K562 (cell line): ENCODE results near the gene KRTAP4-12. TPM values are rescaled to one million over a fixed set of nuclear protein-coding genes. Genes with fewer than 3 reads are reported as not detected.
"Not testable (repeated sequence)": the region's sequence is repeated elsewhere in the genome, so short reads cannot be mapped to it uniquely, and the experiment has no call there.

Experiments used
- ATAC-seq: fragments of 200-7000 bp; cut with Tn5 transposase; 3 replicates; pipeline ENCODE4 v1.9.1; 2020; ENCODE audit warnings: moderate library complexity
- BruUV-seq: library from RNA; stranded (reverse); fragments of 400-500 nt; replicated peaks from 2 replicates; lab custom pipeline; 2021; lab: Mats Ljungman, UMichigan
- CTCF ChIA-PET: fragments of 300-600 bp; formaldehyde crosslinking; extraction: SDS; loops from one replicate; lab custom pipeline; 2021; ENCODE audit warnings: low intra/inter-chr PET ratio; lab: Yijun Ruan, JAX
- POLR2A ChIA-PET: fragments of 300-600, 350-650 bp; sonication (Branson Sonifier 250); formaldehyde crosslinking; extraction: SDS; loops from one replicate; lab custom pipeline; 2021; ENCODE audit warnings: antibody characterized with exemption, inconsistent platforms; lab: Yijun Ruan, JAX
- DNase-seq, 4 experiments: peaks; one replicate each; pipeline versions ENCODE4 v3.0.0 to v3.0.0-alpha.2; 2011 to 2018; ENCODE audit warnings: low spot score in 3 of 4, mixed read lengths in 3 of 4; ENCODE audit errors: extremely low read depth in 1 of 4
- FAIRE-seq: peaks from 2 replicates; lab custom pipeline; 2011; peaks lifted over from hg19 to GRCh38; lab: Jason Lieb, UNC
- H2AFZ ChIP-seq: 2 replicates; pipeline ENCODE4 v1.6.0; 2011; ENCODE audit warnings: low read depth, low read length, control low read depth, inconsistent platforms
- H3K27ac ChIP-seq: fragments of 200-600 bp; 3 replicates; pipeline ENCODE4 v1.8.0; 2011; ENCODE audit warnings: low read depth, mild to moderate bottlenecking, control low read depth, inconsistent platforms, low read length, moderate library complexity, mixed read lengths; ENCODE audit errors: extremely low read depth
- H3K27me3 ChIP-seq, 2 experiments: fragments of 300-600 bp in 1 of 2; 2 replicates in 1 of 2; 3 replicates in 1 of 2; pipeline versions ENCODE4 v1.6.0 to v1.8.0; 2011; ENCODE audit warnings: inconsistent platforms in 2 of 2, low read length in 2 of 2, mild to moderate bottlenecking in 1 of 2, mixed read lengths in 1 of 2, moderate library complexity in 1 of 2; ENCODE audit not compliant: control insufficient read depth in 2 of 2, insufficient read depth in 2 of 2
- H3K36me3 ChIP-seq: fragments of 300-600 bp; 3 replicates; pipeline ENCODE4 v1.8.0; 2011; ENCODE audit warnings: mild to moderate bottlenecking, low read length, inconsistent platforms; ENCODE audit not compliant: control insufficient read depth, insufficient read depth
- H3K4me1 ChIP-seq, 2 experiments: fragments of 200-600 bp in 1 of 2; replicated peaks in 1 of 2; 2 replicates in 1 of 2; 3 replicates in 1 of 2; pipeline versions ENCODE4 v1.5.1 to v1.8.0; 2011; ENCODE audit warnings: inconsistent platforms in 2 of 2, low read length in 2 of 2, mild to moderate bottlenecking in 1 of 2, mixed read lengths in 1 of 2, moderate library complexity in 1 of 2; ENCODE audit not compliant: control insufficient read depth in 2 of 2, insufficient read depth in 2 of 2
- H3K4me2 ChIP-seq: 2 replicates; pipeline ENCODE4 v1.6.1; 2011; ENCODE audit warnings: low read length, control low read depth, inconsistent platforms, mixed read lengths; ENCODE audit not compliant: insufficient read depth
- H3K4me3 ChIP-seq: fragments of 200-600 bp; sonication (generic), shearing (Covaris generic); 2 replicates; pipeline ENCODE4 v1.5.1; 2016; ENCODE audit warnings: control low read depth, inconsistent platforms
- H3K79me2 ChIP-seq: fragments of 200-600 bp; 3 replicates; pipeline ENCODE4 v1.8.0; 2011; ENCODE audit warnings: low read length, inconsistent platforms; ENCODE audit not compliant: control insufficient read depth, insufficient read depth
- H3K9ac ChIP-seq, 2 experiments: 2 replicates each; pipeline versions ENCODE4 v1.6.0 to v1.6.1; 2011; ENCODE audit warnings: low read depth in 2 of 2, low read length in 2 of 2, control low read depth in 1 of 2, inconsistent platforms in 1 of 2, mild to moderate bottlenecking in 1 of 2, mixed read lengths in 1 of 2; ENCODE audit not compliant: insufficient read depth in 1 of 2
- H3K9me1 ChIP-seq: one replicate; pipeline ENCODE4 v1.6.0; 2011; ENCODE audit warnings: inconsistent platforms, mild to moderate bottlenecking, low read length, moderate library complexity; ENCODE audit not compliant: control insufficient read depth, insufficient read depth
- H3K9me3 ChIP-seq: replicated peaks from 2 replicates; pipeline ENCODE4 v1.5.1; 2011; ENCODE audit warnings: low read depth, low read length, inconsistent platforms; ENCODE audit not compliant: control insufficient read depth, insufficient read depth
- H4K20me1 ChIP-seq: replicated peaks from 2 replicates; pipeline ENCODE4 v1.6.1; 2011; ENCODE audit warnings: low read length, inconsistent platforms, mixed read lengths; ENCODE audit not compliant: control insufficient read depth, insufficient read depth
- MIER1 ChIP-seq: fragments of 450-650 bp; IDR thresholded peaks from 2 replicates; pipeline ENCODE4 v1.6.1; 2016; ENCODE audit warnings: antibody characterized with exemption, mild to moderate bottlenecking, low read depth
- MYBL2 ChIP-seq, 2 experiments: fragments of 450-650 bp in 1 of 2; sonication (generic) in 1 of 2; formaldehyde crosslinking in 1 of 2; IDR thresholded peaks; 2 replicates each; pipeline versions ENCODE4 v1.6.1 to v1.8.1; 2017 to 2022; ENCODE audit warnings: borderline replicate concordance in 1 of 2, inconsistent platforms in 1 of 2, low read depth in 1 of 2, mild to moderate bottlenecking in 1 of 2, missing genetic modification reagents in 1 of 2, moderate library complexity in 1 of 2
- RFX1 ChIP-seq: fragments of 450-650 bp; IDR thresholded peaks from 2 replicates; pipeline ENCODE4 v1.6.1; 2016; ENCODE audit warnings: mild to moderate bottlenecking, moderate library complexity
- RHOXF2B ChIP-seq: fragments of 250-450 bp; sonication (Bioruptor Pico); conservative IDR thresholded peaks from 2 replicates; pipeline ENCODE4 v1.5.1; 2021
- ZEB2 ChIP-seq: fragments of 450-650 bp; IDR thresholded peaks from 2 replicates; pipeline ENCODE4 v1.6.1; 2016
- ZNF263 ChIP-seq: sonication (generic); formaldehyde crosslinking; IDR thresholded peaks from 2 replicates; pipeline ENCODE4 v1.8.0; 2022; ENCODE audit warnings: mild to moderate bottlenecking, missing genetic modification reagents, borderline replicate concordance
- ZNF316 ChIP-seq: fragments of 450-650 bp; IDR thresholded peaks from 2 replicates; pipeline ENCODE4 v1.6.1; 2016
- ZNF77 ChIP-seq: fragments of 250-450 bp; sonication (Bioruptor Pico); IDR thresholded peaks from 2 replicates; pipeline ENCODE4 v1.5.0; 2020
- WGBS: fragments of 100-300 bp; shearing (Covaris generic); methylation state at CpG from one replicate; pipeline ENCODE4 v1.1.6; 2016; ENCODE audit warnings: low coverage, mixed read lengths; ENCODE audit not compliant: insufficient coverage; ENCODE audit errors: missing lambda C conversion rate; 5-methylcytosine and 5-hydroxymethylcytosine counted together
- in situ Hi-C: fragments of 300-500 bp; cut with MboI; formaldehyde crosslinking; loops from 4 replicates; pipeline ENCODE4 v1.15.0; 2018; ENCODE audit warnings: inconsistent platforms, mixed read lengths
- intact Hi-C: fragments of 100-400 bp; cut with micrococcal nuclease; formaldehyde crosslinking; loops from 2 replicates; pipeline ENCODE4 v1.14.2; 2022
- polyA plus RNA-seq, 8 experiments: library from polyadenylated mRNA; depleted of rRNA in 4 of 8; stranded (reverse) in 5 of 8; unstranded in 3 of 8; fragments of >200 nt; fragmentation: Nextera tagmentation in 2 of 8; fragmentation: Illumina TruSeq in 1 of 8; extraction: Ambion mirVana in 2 of 8; extraction: Trizol in 1 of 8; gene quantifications; 2 replicates each; pipeline versions ENCODE4 v1.2.1 to v1.2.3, GENCODE V29; 2011 to 2014; ENCODE audit warnings: inconsistent platforms in 1 of 8, missing spikeins in 1 of 8
- total RNA-seq, 7 experiments: library from RNA; depleted of rRNA in 6 of 7; stranded (reverse); fragments of >200 nt in 6 of 7; fragmentation: Illumina TruSeq in 2 of 7; extraction: Trizol in 2 of 7; gene quantifications; 2 replicates each; pipeline versions ENCODE4 v1.2.1 to v1.2.3, GENCODE V29; 2011 to 2021; ENCODE audit warnings: low replicate concordance in 1 of 7

KRTAP4-12 gene
- total and polyA plus RNA-seq, 9 of the 15 experiments (the other 6 are each of a cell fraction or from before 2014, with no cell fraction given): not detected

- H3K9me1 ChIP-seq: no peaks in the 10 kb centered on the region
- intact Hi-C loops: no loop called here
- ChIA-PET POLR2A (no interaction called here), CTCF (no interaction called here)
- H3K4me3 ChIP-seq: no peak overlapping the region
- FAIRE-seq (no peak), ATAC-seq (no peak), DNase-seq (no peak)
- H4K20me1 ChIP-seq: no peaks in the 10 kb centered on the region
- no peaks in the 10 kb centered on the region for H3K9me3 ChIP-seq
- BruUV-seq: no TSS peak
- no peak overlapping the region for H3K27ac ChIP-seq
- TF ChIP-seq ZNF263 (no peak), ZEB2 (no peak), MIER1 (no peak), ZNF316 (peak; percentile 8; the same call in 1 of the 2 replicates), RHOXF2B (CRISPR knock-in tag) (no peak), MYBL2 (IDR thresholded peaks at IDR 0.05; ENCODE audit: low read depth) (no peak), MYBL2 (CRISPR knock-in tag; IDR thresholded peaks at IDR 0.05; ENCODE audit: borderline replicate concordance) (no peak), ZNF77 (CRISPR knock-in tag) (no peak), RFX1 (no peak)
- no peak overlapping the region for H3K4me2 ChIP-seq
- H3K4me1 ChIP-seq: no peaks in the 10 kb centered on the region
- 0% methylated on average over 2 of the region's 2 CpGs for WGBS
- H3K36me3 ChIP-seq: no peaks in the 10 kb centered on the region
- H3K79me2 ChIP-seq: no peaks in the 10 kb centered on the region
- in situ Hi-C loops: no loop called here
- H2AFZ ChIP-seq: no peak overlapping the region
- no peak overlapping the region for H3K9ac ChIP-seq
- H3K27me3 ChIP-seq: no peaks in the 10 kb centered on the region
Observed at GRCh38 chr17:41125064-41125463, 1.1 kb upstream of the KRTAP4-12 start.

- H3K4me3 ChIP-seq, CTCF ChIA-PET, BruUV-seq, FAIRE-seq, H3K4me1 ChIP-seq, H3K27me3 ChIP-seq, H4K20me1 ChIP-seq, H3K27ac ChIP-seq, in situ Hi-C loops, intact Hi-C loops, H3K36me3 ChIP-seq, H3K9me3 ChIP-seq, H3K79me2 ChIP-seq, DNase-seq, ATAC-seq, H3K9ac ChIP-seq, H3K4me2 ChIP-seq, H3K9me1 ChIP-seq, H2AFZ ChIP-seq: not testable (repeated sequence)
- POLR2A ChIA-PET: interaction anchor here (0.6 kb wide), 2 partner anchors 23 to 354 kb away, joined by 3 to 4 read pairs; no protein-coding TSS in a partner anchor
- WGBS: 0% methylated on average over 10 of the region's 12 CpGs
Observed at GRCh38 chr17:41123292-41123990, 541 bp downstream of the KRTAP4-12 start.
